Head of caudate nucleus (tissue), 42 donors: ENCODE results near the gene KIF9.
"Not testable (repeated sequence)": the region's sequence is repeated elsewhere in the genome, so short reads cannot be mapped to it uniquely, and the experiment has no call there.

Source experiments
- DNase-seq, 42 donors: peaks; one replicate each; pipeline versions ENCODE4 v3.0.0 to v3.0.0-alpha.2; 2020 to 2021; ENCODE audit warnings: mixed read lengths in 7 of 42
- intact Hi-C: fragments of 100-400 bp; cut with DNase I; formaldehyde crosslinking; loops from one replicate; pipeline ENCODE4 v1.15.0; 2022

KIF9 gene

GRCh38 chr3:47282424-47283192, at the start of gene KIF9, which contains the start of gene KLHL18:
TSS of gene KIF9 (minus strand) at chr3:47282799. CDS start at chr3:47277374, 5,425 bp downstream.
TSS of gene KLHL18 (plus strand) at chr3:47282944. CDS start at chr3:47282966, 22 bp downstream.
- DNase-seq = peak; percentile 89 to 98 (median 95)
- intact Hi-C loops = loop anchor here (5.0 to 10.0 kb wide), 2 partner anchors 102 to 120 kb away; partner anchors contain the start of genes PTPN23 and SETD2

GRCh38 chr3:47324278-47324865, 41.8 kb upstream of the KIF9 start:
- intact Hi-C loops = no loop called here
- DNase-seq = peak in 40 of 42 donors; percentile 23 to 88 (median 70)

- intact Hi-C loops = no loop called here
- no peak for DNase-seq
Observed at GRCh38 chr3:47323431-47324277, 41.1 kb upstream of the KIF9 start.

- intact Hi-C loops = loop anchor here (10.0 kb wide), 1 partner anchor 615 kb away; the partner anchor contains the start of gene TMIE
- DNase-seq = no peak
Observed at GRCh38 chr3:47319956-47320355, 37.4 kb upstream of the KIF9 start.

- DNase-seq = no peak
Observed at GRCh38 chr3:47318916-47319315, 36.3 kb upstream of the KIF9 start.

GRCh38 chr3:47316151-47316550, 33.6 kb upstream of the KIF9 start:
- peak in 13 of 42 donors; percentile 7 to 54 (median 22) for DNase-seq
- intact Hi-C loops = loop anchor here (10.0 kb wide), 1 partner anchor 611 kb away; the partner anchor contains the start of gene TMIE

More at GRCh38 chr3:47318916-47319315, 36.3 kb upstream of the KIF9 start:
- intact Hi-C loops = loop anchor here (10.0 kb wide), 1 partner anchor 614 kb away; the partner anchor contains the start of gene TMIE

GRCh38 chr3:47315069-47315647, 32.6 kb upstream of the KIF9 start:
- peak in 17 of 42 donors; percentile 7 to 50 (median 20) for DNase-seq
- intact Hi-C loops = loop anchor here (10.0 kb wide), 1 partner anchor 610 kb away; the partner anchor contains the start of gene TMIE

- intact Hi-C loops = loop anchor here (10.0 kb wide), 1 partner anchor 609 kb away; the partner anchor contains the start of gene TMIE
Observed at GRCh38 chr3:47314056-47314764, 31.6 kb upstream of the KIF9 start.

GRCh38 chr3:47313341-47314055, 30.9 kb upstream of the KIF9 start:
- intact Hi-C loops = loop anchor here (10.0 kb wide), 1 partner anchor 609 kb away; the partner anchor contains the start of gene TMIE

More at GRCh38 chr3:47314056-47314764, 31.6 kb upstream of the KIF9 start:
- no peak for DNase-seq

GRCh38 chr3:47310391-47310790, 27.8 kb upstream of the KIF9 start:
- no peak for DNase-seq
- intact Hi-C loops = loop anchor here (10.0 kb wide), 1 partner anchor 606 kb away; the partner anchor contains the start of gene TMIE

More at GRCh38 chr3:47313341-47314055, 30.9 kb upstream of the KIF9 start:
- DNase-seq = no peak

- DNase-seq, intact Hi-C loops: not testable (repeated sequence)
Observed at GRCh38 chr3:47309231-47309630, 26.6 kb upstream of the KIF9 start.

- intact Hi-C loops = no loop called here
- no peak for DNase-seq
Observed at GRCh38 chr3:47306022-47306421, 23.4 kb upstream of the KIF9 start.

GRCh38 chr3:47301456-47301855, 18.9 kb upstream of the KIF9 start:
- peak in 1 of 42 donors; percentile 2 for DNase-seq
- intact Hi-C loops = no loop called here

GRCh38 chr3:47299381-47300318, 17.1 kb upstream of the KIF9 start:
- DNase-seq = peak in 1 of 42 donors; percentile 31
- intact Hi-C loops = no loop called here

GRCh38 chr3:47298439-47298838, 15.8 kb upstream of the KIF9 start:
- intact Hi-C loops = no loop called here

More at GRCh38 chr3:47298439-47298838, 15.8 kb upstream of the KIF9 start:
- peak in 1 of 42 donors; percentile 34 for DNase-seq
